ENCODE results near the gene PACRG. TPM values are rescaled to one million over a fixed set of nuclear protein-coding genes. Genes with fewer than 3 reads are reported as not detected.

PACRG gene
- total and polyA plus RNA-seq, 2 of the 8 experiments (the other 6 are each of a cell fraction or from before 2014, with no cell fraction given): 0.44 to 0.54 TPM

DNA sequence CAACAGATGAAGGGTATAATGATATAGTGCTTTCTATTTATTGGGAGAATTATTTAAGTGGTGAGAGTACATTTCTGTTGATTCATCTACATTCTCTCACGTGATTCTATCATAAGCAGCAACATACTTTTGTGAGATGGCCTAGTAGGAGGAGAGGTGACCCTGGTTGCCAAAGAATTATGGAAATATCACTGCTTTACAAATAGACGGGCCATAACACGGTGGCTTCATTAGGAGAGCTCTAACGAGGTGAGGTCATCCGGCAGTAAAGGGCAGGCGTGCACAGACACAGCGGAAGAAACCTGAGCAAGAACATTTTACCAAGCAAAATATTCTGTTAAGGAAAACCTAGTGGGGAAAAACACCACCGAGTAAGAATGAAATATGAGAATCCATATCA is 349.4 kb downstream of the PACRG start:
- WGBS, 2 experiments (ENCODE audit: extremely low coverage in 1 of 2, insufficient coverage in 1 of 2, insufficient read length in 1 of 2, insufficient replicate concordance in 2 of 2, low coverage in 1 of 2, low lambda C conversion rate in 2 of 2, missing lambda C conversion rate in 1 of 2): 87% methylated on average over 8 of the region's 8 CpGs; no CpG with 5 or more reads in 1 of the 2 experiments
- Histone ChIP-seq H3K4me2 (ENCODE audit: insufficient read depth in 1 of 2, low read depth in 2 of 2, low read length in 2 of 2) (no peak overlapping the region), H3K4ac (replicated peaks; ENCODE audit: insufficient read length, low read depth, low read length) (no peak overlapping the region), H4K91ac (replicated peaks; ENCODE audit: insufficient read length, low read length) (no peak overlapping the region), H4K20me1 (replicated peaks in 1 of 2; ENCODE audit: control insufficient read depth in 1 of 2, insufficient read depth in 2 of 2, low read length in 2 of 2) (no peaks in the 10 kb centered on the region), H4K8ac (ENCODE audit: extremely low read depth, insufficient read depth, low read length) (no peak overlapping the region), H2AK5ac (ENCODE audit: low read depth, low read length) (no peak overlapping the region), H3K9ac (replicated peaks in 1 of 4; ENCODE audit: extremely low read depth in 1 of 4, low read depth in 3 of 4, low read length in 3 of 4) (no peak overlapping the region), H3K4me1 (replicated peaks in 1 of 4; ENCODE audit: control insufficient read depth in 3 of 4, insufficient read depth in 4 of 4, low read length in 3 of 4) (no peaks in the 10 kb centered on the region), H3K36me3 (ENCODE audit: control insufficient read depth in 2 of 4, insufficient read depth in 4 of 4, low read length in 3 of 4) (no peaks in the 10 kb centered on the region), H3K14ac (ENCODE audit: insufficient read length) (no peak overlapping the region), H2BK12ac (ENCODE audit: low read depth, low read length) (no peak overlapping the region), H2AFZ (ENCODE audit: low read length) (no peak overlapping the region), H3K27ac (ENCODE audit: low read depth, low read length) (no peak overlapping the region), H3K9me3 (ENCODE audit: insufficient read depth in 2 of 2, low read depth in 1 of 2, low read length in 1 of 2) (no peaks in the 10 kb centered on the region), H2BK15ac (ENCODE audit: low read length) (no peak overlapping the region), H3K79me2 (ENCODE audit: control insufficient read depth in 1 of 2, insufficient read depth in 2 of 2, low read length in 2 of 2) (no peaks in the 10 kb centered on the region), H3K23ac (ENCODE audit: insufficient read length) (no peak overlapping the region), H3K79me1 (ENCODE audit: low read depth, low read length) (no peaks in the 10 kb centered on the region), H3K23me2 (ENCODE audit: low read depth, low read length) (no peaks in the 10 kb centered on the region), H4K5ac (ENCODE audit: insufficient read length, low read depth, low read length) (no peak overlapping the region), H2BK120ac (replicated peaks; ENCODE audit: low read depth, low read length) (no peak overlapping the region), H2BK5ac (ENCODE audit: low read depth, low read length) (no peak overlapping the region), H2BK20ac (ENCODE audit: low read length) (no peak overlapping the region), H3K27me3 (replicated peaks in 1 of 4; ENCODE audit: control insufficient read depth in 3 of 4, extremely low read depth in 1 of 4, insufficient read depth in 3 of 4, low read length in 3 of 4) (no peaks in the 10 kb centered on the region), H3K4me3 (ENCODE audit: extremely low read depth in 1 of 4, insufficient read depth in 2 of 4, low read depth in 3 of 4, low read length in 4 of 4) (no peak overlapping the region), H3K18ac (ENCODE audit: extremely low read depth, low read length) (no peak overlapping the region), H3K56ac (replicated peaks; ENCODE audit: insufficient read length, low read depth, low read length) (no peak overlapping the region)
- TF ChIP-seq NRF1 (IDR thresholded peaks at IDR 0.05; ENCODE audit: low read depth, low read length) (no peak), CEBPB (IDR thresholded peaks at IDR 0.05; ENCODE audit: low read depth, low read length) (no peak), CTCF (IDR thresholded peaks at IDR 0.05; ENCODE audit: control extremely low read depth in 1 of 3, insufficient read depth in 1 of 3, low read depth in 1 of 3, low read length in 3 of 3) (no peak), JUND (IDR thresholded peaks at IDR 0.05; ENCODE audit: low read length) (no peak), BRCA1 (IDR thresholded peaks at IDR 0.05; ENCODE audit: low read depth, low read length) (no peak), FOSL1 (IDR thresholded peaks at IDR 0.05; ENCODE audit: insufficient read depth, low read depth, low read length) (no peak), CBX8 (IDR thresholded peaks at IDR 0.05; ENCODE audit: borderline replicate concordance, low read depth, low read length) (no peak), RXRA (IDR thresholded peaks at IDR 0.05; ENCODE audit: insufficient read depth, low read depth, low read length) (no peak), BCL11A (IDR thresholded peaks at IDR 0.05; ENCODE audit: low read depth in 2 of 2, low read length in 2 of 2) (no peak), GTF2F1 (IDR thresholded peaks at IDR 0.05; ENCODE audit: borderline replicate concordance, low read depth, low read length) (no peak)
- TF ChIP-seq, protein P1, sequence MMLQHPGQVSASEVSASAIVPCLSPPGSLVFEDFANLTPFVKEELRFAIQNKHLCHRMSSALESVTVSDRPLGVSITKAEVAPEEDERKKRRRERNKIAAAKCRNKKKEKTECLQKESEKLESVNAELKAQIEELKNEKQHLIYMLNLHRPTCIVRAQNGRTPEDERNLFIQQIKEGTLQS (IDR thresholded peaks at IDR 0.05; ENCODE audit: insufficient read depth, low read depth, low read length): no peak
- CTCF ChIA-PET (ENCODE audit: partially characterized antibody): interaction anchor here (1.2 kb wide), 2 partner anchors 9 to 93 kb away, joined by 4 to 5 read pairs; no protein-coding TSS in a partner anchor
- POLR2A ChIA-PET (ENCODE audit: partially characterized antibody): interaction anchor here (0.7 kb wide), 1 partner anchor 126 kb away, joined by 3 read pairs; no protein-coding TSS in a partner anchor
- no peak for DNase-seq (ENCODE audit: low read depth in 1 of 2, low spot score in 2 of 2)
- FAIRE-seq: no peak
